ENCODE results near the gene EYS. TPM values are rescaled to one million over a fixed set of nuclear protein-coding genes. Genes with fewer than 3 reads are reported as not detected.

Gene EYS
- total and polyA plus RNA-seq, 9 of the 15 experiments (the other 6 are each of a cell fraction or from before 2014, with no cell fraction given): 0.03 to 0.36 (median 0.10) TPM; not detected in 2

DNA sequence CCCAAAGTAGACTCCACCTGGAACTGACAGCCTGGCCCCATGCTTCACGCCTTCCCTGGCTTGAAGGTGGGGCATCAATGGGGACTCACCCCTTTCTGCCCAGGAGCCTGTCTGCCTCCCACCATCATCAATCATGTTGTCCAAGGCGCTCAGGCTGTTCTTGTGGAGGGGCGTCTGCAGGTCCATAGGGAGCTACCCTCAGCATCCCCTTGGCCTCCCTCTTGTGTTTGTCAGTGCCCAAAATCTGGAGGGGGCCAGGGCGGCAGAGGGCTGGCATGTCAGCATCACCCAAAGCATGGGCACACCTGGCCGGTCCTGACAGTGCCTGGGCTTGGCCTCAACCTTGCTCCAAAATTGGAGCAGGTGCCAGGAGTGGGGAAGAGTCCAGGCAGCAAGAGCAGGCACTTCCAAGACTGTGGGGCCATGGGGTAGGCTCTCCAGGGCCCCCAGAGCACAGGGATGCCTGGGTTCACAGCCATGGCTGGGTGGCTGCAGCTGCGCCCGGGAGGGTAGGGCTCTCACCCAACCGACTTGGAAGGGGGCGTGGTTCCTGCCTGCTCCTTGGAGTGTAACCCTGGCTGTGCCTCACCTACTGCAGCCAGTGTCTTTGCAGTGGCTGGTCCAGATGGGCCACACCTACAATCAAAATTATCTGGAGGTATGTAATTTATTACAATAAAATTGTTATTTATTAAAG is 903.4 kb downstream of the EYS start (continued):
- TF ChIP-seq FIP1L1 (IDR thresholded peaks at IDR 0.05; ENCODE audit: low read depth, low read length, poor library complexity, severe bottlenecking) (no peak), SIN3B (IDR thresholded peaks at IDR 0.05; ENCODE audit: low read depth) (no peak), NCOA6 (IDR thresholded peaks at IDR 0.05) (no peak), ELK3 (CRISPR knock-in tag; IDR thresholded peaks at IDR 0.05) (no peak), NFATC3 (IDR thresholded peaks at IDR 0.05) (no peak), ZBTB12 (CRISPR knock-in tag; IDR thresholded peaks at IDR 0.05) (no peak), POLR2B (IDR thresholded peaks at IDR 0.05; ENCODE audit: low read depth, partially characterized antibody) (no peak), CREM (IDR thresholded peaks at IDR 0.05; ENCODE audit: low read depth) (no peak), IRF1 (CRISPR knock-in tag; IDR thresholded peaks at IDR 0.05; ENCODE audit: borderline replicate concordance) (no peak), PBX2 (CRISPR knock-in tag; IDR thresholded peaks at IDR 0.05; ENCODE audit: low read depth) (no peak), PBX2 (tag; conservative IDR thresholded peaks at IDR 0.05; ENCODE audit: low read depth) (no peak)
- TF ChIP-seq, protein P1, sequence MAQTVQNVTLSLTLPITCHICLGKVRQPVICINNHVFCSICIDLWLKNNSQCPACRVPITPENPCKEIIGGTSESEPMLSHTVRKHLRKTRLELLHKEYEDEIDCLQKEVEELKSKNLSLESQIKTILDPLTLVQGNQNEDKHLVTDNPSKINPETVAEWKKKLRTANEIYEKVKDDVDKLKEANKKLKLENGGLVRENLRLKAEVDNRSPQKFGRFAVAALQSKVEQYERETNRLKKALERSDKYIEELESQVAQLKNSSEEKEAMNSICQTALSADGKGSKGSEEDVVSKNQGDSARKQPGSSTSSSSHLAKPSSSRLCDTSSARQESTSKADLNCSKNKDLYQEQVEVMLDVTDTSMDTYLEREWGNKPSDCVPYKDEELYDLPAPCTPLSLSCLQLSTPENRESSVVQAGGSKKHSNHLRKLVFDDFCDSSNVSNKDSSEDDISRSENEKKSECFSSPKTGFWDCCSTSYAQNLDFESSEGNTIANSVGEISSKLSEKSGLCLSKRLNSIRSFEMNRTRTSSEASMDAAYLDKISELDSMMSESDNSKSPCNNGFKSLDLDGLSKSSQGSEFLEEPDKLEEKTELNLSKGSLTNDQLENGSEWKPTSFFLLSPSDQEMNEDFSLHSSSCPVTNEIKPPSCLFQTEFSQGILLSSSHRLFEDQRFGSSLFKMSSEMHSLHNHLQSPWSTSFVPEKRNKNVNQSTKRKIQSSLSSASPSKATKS (CRISPR knock-in tag; IDR thresholded peaks at IDR 0.05): no peak
